Stimulated activated CD8-positive, alpha-beta memory T cell treated with anti-CD3 and anti-CD28 coated beads, Interleukin-7, amount 100 ng/mL, for 48 hours (primary cell): ENCODE results near the gene WBP1L.

Experiments
- DNase-seq, 2 donors: peaks; one replicate each; pipeline ENCODE4 v3.0.0-alpha.2; 2020; ENCODE audit warnings: low read depth in 1 of 2; ENCODE audit errors: extremely low read depth in 1 of 2

Gene WBP1L

DNA sequence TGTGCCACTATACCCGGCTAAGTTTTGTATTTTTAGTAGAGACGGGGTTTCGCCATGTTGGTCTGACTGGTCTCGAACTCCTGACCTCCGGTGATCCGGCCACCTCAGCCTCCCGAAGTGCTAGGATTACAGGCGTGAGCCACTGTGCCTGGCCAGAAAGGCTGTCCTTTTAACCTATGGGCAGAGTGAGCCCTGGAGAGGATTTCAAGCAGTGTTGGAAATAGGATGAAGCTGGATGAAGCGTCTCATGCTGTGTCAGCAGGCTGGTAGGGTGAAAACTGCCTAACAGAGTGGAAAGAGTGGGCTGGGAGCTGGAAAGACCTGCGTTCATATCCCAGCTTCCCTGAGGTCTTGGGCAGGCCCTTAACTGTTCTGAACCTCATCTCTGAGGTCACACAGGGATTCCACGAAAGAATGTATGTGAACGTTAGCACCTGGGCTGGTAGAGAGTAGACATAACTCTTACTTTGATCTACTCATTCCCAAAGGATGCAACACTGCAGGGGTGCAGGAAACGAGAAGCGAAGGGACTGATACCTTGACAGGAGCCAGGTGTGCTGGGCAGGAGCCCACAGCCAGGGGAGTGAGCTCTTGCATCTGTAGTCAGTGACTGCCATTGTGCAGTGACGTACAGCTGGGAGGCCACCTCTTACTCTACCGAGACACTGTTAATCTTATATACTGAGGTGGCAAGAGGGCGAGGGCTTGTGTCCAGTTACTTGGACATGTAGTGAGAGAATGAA lies 34.1 kb downstream of the WBP1L start:
- no peak for DNase-seq

DNA sequence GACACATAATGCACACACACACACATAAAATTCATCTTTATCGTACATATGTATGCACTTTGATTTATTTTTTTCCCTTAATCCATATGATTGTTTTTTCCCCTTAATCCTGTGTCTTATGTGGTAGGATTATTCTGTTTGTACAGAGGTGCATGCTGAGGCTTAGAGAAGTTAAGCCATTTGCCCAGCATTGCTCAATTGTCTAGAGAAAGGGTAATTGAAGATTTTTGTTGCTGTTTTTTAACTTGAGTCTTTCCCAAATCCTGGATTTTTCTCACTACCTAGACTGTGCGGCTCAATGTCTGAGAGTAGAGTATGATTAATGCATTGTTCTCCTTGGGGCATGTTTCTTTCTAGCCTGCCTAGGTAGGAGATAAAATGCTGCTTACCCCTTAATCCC lies 35.0 kb downstream of the WBP1L start:
- DNase-seq: no peak

DNA sequence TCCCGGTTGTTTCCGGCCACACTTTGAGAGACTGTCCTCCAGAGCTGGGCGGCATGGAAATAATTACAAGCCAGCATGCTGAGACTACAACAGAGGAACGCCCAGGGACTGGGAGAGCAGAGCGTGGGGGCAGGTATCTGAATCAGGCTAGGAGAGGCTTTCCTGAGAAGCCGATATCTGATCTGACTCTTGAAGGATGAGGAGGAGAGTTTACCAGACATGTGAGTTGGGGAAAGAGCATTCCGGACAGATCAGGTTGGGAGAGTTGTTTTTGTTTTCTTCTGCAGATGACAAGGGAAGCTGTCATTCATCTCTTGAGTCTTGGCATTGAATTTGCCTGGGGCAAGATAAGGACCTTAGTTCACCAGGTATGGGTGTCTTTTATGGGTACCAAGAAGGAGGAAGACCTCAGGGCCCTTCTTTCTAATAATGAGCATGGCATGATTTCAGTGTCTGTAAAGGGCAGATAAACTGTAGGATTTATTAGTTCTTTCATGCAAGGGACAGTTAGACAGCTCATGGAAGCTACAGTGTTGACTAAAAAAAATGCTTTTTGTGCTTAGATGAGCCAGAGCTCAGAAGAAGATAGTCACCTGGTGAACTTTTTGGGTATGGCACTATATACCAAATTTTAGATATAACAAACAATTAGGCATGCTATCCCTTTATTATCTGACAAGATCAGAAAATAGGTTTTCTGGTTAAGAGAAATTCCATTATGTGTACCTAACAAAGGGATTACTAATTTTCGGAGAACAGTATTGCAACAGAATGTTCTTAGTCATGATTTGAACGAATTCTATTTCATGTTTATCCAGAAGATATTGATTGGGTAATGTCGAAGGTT lies 36.2 kb downstream of the WBP1L start:
- DNase-seq: no peak

DNA sequence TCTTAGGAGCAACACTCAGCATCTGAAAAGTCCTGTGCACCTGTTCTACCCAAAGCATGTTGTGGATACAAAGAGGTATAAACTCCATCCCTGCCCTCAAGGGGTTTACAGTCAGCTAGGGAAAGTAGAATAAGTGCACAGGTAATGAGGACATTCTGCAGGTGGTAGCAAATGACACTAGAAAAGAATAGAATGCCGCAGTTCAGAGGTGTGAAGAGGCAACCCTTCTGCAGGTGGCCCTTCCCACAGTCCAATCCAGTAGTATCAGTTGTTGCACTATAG lies 36.7 kb downstream of the WBP1L start:
- no peak for DNase-seq

DNA sequence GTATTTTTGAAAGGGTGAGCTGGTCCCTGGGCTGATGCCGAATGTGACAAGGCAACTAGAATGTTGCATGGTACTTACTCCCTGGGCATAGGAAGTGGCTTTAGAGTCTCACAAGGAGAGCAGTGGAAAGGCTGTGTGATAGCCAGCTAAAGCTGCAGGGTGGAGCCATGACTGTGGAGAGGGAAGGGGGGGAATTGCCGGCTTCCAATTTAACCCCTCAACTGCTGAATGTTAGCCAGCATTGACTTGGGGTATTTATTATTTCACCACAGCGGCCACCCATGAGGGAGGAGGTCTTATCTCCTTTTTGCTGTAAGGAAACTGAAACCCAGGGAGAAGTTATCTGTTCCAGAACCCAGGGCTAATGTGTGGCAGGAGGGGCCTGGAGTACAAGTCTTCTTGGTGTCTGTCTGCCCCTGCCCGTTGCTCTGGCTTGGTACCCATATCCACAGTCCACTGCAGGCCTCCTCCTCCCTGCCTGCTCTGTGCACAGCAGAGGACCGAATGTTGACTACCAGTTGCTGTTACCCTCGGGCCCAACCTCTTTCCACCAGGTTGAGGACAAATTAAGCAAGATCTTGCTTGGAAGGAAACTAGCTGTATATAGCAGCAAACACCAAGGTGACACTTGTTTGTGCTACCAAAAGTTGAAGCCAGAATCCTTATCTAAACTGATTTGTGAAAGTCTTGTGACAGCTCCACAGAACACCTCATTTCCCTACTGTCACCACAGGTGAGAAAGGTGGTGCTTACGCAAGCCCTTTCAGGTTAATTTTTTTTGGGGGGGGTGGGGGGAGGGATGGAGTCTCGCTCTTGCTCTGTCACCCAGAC lies 37.6 kb downstream of the WBP1L start:
- DNase-seq: no peak

DNA sequence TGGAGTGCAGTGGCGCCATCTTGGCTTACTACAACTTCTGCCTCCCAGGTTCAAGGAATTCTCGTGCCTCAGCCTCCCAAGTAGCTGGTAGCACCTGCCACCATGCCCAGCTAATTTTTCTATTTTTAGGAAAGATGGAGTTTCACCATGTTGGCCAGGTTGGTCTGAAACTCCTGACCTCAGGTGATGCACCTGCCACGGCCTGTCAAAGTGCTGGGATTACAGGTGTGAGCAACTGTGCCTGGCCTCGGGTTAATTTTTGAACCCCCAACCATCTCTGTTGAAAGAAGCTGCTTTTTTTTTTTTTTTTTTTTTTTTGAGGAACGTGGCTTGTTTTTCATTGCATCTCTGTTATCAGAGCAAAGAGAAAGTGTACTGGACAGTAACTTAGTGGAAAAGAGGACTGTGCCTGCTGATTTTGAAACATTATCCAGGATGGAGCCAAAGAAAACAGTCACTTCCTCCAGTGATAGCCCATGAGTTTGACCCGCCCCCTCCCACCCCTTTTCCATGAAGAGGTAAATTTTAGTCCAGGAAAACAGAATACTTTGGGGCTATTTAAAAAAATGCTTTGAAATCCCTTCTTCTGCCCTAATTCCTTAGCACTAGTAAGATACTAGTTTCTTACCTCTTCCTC lies 38.3 kb downstream of the WBP1L start:
- no peak for DNase-seq

DNA sequence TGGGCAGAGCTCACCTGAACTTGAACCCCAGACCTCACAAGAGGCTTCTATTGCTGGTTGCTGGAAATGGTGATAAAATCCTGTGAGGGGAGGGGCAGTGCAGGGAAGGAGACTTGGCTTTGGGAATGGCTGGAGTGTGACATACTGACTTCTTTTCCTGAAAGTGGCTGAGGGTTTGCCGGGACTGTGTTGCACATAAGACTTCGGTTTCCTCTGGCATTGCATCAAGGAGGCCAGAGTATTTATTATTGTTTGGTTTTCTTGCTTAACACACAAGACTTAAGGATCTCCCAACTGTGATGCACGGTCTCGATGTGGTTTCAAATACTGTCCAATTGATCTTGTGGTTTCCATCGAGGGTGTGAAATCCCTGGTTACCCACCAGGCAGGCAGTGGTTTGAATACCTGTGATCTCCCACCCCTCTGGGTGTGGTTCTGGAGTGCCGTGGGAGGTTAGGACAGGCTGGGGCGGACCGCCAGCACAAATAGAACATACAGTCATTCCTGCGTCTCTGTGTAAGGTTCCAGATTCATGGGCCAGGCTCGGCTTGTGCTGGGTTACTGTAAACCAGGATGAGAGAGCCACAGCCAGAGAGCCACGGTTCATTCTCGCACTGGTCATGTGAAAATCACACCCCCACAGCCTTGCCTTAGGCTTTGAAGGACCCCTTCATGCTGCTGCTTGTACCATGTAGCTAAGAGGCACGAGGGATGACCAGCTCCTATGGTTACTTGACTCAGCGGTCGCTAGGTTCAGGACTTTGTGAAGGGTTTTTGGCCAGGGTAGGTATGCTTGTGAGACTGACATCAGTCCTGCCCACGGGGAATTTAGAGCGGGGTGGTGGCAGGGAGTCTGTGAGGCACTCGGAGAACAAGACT lies 39.2 kb downstream of the WBP1L start:
- no peak for DNase-seq

DNA sequence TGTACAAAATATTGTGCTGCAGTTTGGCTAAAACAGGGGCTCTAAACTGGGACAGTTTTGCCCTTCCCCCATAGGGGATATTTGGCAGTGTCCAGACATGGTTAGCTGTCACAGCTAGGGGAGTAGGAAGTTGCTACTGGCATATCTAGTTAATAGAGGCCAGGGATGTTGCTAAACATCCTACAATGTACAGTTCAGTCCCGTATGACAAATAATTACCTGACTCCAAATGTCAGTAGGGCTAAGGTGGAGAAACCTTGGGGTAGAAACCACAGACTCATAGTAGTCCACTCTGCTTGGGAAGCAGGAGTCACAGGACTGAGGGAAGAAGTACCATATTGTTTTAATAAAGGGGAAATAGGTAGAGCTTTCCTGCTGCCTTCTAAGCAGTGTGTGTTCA lies 39.8 kb downstream of the WBP1L start:
- DNase-seq: no peak

DNA sequence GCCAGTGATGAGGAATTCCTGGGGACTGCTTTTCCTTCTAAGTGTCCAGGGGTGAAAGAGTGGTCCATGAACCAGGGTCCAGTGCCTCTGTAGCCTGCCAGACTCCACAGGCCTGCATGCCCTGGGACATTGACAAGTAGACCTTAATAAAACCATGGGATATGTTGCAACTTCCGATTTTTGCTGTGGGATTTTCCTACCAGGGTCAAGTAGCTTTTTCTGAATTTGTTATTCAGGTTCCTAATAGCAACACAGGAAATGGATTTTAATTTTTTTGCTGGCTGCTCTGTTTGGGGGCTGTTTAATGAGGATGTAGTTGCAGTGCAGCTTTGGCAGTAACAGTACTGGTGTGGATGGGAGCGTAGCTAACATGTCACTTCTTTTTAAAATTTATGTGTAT lies 42.1 kb downstream of the WBP1L start:
- DNase-seq: no peak

DNA sequence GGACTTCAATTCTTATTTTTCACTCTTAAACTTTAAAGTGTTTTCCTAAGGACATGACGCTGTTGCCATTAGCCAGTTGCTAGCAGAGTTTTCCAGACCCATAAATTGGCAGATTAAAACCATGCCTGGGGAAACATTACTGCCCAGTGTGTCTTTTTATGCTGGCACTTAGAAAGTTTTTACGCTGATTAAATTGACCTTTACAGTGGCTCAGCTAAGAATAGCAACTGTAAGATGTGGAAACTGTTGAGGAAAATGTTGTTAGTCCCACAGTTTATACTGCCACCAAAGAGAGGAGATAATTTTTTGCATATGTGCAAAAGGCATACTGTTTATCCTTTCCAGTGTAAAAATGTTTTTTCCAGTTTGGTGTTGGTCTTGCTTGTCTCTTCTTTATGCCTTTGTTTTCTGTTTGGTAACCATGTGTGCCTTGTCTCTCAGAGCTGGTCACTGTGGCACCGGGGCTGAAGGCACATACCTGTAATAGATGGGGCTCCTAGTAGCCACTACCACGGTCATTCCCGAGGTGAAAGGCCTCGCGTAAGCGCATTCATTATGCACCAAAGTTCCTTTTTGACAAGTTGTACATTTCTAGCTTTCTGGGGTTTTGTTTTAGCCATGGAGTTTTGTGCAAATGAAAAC lies 48.1 kb downstream of the WBP1L start:
- no peak for DNase-seq

DNA sequence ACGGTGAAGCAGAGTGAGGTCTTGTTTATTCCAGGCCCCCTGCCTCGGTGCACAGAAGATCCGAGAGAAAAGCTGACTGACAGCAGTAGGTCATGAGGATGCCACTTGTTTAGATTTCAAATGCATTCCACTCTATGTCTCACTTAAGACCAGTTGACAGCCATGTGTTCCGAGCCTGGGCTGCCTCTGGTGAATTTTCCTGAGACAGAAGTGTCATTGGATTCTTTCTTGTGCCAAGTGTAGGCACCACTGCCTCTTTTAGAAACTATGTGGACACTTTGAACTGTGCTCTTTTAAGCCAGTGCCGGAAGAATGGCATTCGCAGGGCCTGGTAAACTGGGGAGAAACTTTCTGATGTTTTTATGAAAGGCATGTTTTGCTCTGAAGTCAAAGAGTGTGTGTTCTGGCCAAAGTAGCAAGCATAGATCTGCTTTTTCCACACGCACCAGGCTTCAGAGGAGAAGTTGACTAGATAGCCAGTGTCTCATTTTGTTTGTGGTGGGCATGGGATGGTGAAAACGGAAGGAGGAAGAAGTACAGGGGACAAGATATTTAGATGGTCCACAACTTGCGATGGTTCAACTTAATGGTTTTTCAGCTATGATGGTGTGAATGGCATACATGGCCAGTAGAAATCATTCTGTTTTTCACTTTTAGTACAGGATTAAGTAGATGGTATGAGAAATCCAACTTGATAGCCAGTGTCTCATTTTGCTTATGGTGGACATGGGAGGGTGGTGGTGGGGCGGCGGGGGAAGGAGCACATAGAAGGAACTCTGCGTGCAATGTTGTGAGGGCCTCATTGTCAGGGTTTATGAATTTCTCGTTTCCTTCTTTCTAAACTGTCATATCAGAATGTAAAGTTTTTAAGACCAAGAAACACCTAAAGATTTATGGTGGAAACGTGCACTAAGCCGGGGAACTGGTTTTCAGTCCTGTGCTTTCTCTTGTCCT lies 52.0 kb downstream of the WBP1L start:
- no peak for DNase-seq

DNA sequence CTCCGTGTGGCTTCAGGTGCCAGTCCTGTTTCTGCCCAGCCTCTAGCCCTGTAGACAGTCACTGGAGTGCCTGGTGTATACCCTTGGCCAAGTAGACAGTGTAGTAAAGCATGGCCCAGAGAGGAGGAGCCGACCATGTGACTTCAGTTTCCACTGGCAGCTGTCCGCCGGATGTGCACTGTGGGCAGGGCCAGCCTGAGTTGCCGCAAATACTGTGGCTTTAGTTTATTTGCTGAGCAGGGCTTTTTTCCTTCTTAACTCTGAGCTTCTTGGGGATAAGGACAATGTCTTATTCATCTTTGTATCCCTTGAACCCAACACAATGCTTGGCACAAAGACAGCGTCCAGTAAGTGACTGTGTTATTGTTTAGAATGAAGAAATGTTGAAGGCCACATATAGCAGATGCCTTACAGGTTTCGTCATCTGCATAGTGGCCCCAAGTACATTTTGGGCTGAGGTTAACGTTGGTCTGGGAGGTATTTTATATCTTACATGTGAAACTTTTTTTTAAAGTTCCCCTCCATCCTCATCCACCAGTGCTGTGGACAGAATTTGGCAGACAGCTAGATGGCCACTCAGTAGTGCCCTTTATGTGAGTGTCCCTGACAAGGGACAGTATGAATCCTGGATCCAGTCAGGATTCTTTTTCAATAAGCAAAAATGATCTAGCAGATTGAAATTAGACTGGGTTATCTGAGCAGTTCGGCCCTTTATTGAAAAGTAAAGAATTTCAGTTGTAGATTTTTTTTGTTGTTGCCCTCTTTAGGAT lies 52.8 kb downstream of the WBP1L start:
- peak; percentile 20 to 49 for DNase-seq

DNA sequence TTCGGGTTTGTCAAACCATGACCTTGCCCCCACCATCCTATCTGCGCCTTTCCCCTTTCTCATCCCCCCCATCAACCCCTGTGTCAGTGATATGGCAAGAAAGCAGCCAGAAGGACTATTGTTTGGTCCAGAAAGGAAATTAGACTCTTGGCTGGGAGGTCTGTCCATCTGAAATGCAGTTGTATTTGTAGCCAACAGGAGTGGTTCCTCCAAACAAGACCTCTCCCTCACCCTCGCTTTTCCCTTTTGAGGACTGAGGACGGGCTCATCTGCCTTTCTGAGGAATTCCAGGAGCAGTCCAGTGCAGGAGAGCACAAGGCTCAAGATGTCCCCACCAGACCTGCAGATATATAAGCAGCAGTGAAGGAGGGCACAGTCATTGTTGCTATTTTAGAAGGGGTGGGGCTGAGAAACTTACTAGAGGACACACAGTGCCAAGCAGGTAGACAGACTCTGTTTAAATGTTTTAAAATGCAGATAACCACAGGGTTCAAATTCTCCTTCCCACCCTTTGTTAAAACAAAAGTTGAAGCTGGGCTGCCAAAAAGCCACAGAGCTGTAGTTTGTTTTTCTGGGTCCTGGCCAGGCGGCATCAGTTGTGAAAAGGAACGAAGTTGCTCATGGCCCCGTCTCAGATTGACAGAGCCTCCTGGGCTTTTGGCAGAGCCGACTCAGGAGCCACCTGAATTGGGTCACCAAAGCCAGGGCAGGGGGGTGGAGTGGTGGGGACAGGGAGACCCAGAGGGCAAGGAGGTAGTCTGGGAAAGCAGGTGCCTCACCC lies 56.1 kb downstream of the WBP1L start:
- no peak for DNase-seq

DNA sequence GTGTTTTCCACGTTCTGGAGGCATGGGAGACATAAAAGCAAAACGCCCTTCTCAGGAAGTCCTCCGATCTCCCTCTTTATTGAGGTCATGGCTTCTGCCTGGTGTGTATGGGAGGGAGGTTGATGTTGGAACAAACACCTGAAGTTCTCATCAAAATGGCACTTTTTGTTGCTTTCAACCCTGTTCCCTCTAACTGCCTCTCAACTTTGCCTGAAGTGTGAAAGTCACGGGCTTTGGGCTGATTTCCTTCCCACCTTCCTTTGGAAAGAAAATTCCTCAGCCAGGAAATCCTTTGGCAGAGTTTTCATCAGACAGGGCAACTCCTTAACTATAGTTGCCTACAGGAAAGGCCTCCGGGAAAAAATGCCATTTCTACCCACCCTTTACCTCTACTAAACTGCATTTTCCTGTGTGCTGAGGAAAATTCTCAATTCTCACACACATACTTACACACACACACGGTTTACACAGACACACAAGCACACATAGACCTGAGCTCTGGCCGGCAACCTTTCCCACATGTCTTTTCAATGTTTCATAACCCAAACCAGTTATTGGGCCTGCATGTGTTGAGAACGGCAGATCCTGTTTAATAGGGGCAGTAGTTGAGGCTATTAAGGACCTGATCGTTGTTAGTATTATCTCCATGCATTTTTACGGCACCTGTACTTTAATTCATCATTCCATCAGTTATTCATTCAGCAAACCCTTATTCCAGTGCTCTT lies 57.0 kb downstream of the WBP1L start:
- DNase-seq: no peak

DNA sequence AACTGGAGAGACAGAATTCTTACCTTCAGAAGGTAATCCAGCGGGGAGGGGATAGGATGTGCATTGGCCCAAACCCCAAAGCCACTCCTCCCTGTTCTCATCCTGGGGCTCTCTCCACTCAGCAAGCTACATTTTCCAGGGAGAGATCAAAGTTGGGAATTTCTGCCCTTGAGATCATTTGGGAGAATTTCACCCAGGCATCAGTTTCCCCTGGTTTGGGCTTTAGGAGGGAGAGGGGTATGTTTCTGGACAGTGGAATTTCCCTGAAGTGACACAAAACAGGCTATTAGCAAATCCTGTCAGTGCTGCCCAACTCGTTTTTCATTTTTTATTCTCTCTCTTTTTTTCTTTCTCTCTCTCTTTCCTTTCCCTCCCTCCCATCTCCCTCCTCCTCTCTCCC lies 57.7 kb downstream of the WBP1L start:
- DNase-seq: no peak

DNA sequence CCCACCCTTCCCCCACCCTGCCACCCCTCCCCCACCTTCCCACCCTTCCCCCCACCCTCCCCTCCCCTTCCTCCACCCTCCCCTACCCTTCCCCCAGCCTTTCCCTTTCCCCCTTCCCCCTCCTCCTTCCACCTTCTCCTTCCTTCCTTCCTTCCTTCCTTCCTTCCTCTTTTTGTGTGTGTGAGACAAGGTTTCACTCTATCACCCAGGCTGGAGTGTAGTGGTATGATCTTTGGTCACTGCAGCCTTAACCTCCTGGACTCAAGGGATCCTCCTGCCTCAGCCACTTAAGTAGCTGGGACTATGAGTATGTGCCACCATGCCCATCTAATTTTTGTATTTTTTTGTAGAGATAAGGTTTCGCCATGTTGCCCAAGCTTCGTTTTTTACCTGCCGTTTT lies 58.2 kb downstream of the WBP1L start:
- no peak for DNase-seq
